ENCODE results near the gene SQOR. TPM values are rescaled to one million over a fixed set of nuclear protein-coding genes. Genes with fewer than 3 reads are reported as not detected.

Gene SQOR
- total RNA-seq, 2 donors from 2014 or later: 15.8 to 41.8 TPM

DNA sequence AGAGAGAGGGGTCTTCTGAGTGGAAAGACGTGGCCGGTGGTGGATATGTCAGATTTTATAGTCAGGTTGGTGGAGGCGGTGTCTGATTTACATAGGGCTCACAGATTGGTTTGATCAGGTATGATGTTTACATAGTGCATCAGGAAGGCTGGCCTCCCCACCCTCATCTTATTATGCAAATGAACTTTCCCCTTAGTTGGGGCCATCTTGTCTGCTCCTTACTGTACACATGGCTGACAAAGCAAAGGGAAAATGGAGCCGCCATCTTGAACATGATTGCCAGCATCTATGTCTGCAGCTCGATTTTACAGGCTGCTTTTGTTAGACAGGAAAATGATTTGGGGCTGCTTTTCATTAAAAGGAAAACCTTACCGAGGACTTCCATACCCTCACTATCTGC, 19.9 kb downstream of the SQOR start:
- DNase-seq (no peak), ATAC-seq (no peak)
- no peaks in the 10 kb centered on the region for H3K36me3 ChIP-seq (replicated peaks in 1 of 2; ENCODE audit: insufficient read depth in 1 of 2, low read depth in 2 of 2)
- H3K4me1 ChIP-seq: peaks cover 8% of the 10 kb centered on the region
- intact Hi-C loops (cut with DNase I): no loop called here
- H3K27me3 ChIP-seq: no peaks in the 10 kb centered on the region
- H3K27ac ChIP-seq: no peak overlapping the region
- no peak for TF ChIP-seq POLR2A (IDR thresholded peaks at IDR 0.05)
- TF ChIP-seq, protein P1, sequence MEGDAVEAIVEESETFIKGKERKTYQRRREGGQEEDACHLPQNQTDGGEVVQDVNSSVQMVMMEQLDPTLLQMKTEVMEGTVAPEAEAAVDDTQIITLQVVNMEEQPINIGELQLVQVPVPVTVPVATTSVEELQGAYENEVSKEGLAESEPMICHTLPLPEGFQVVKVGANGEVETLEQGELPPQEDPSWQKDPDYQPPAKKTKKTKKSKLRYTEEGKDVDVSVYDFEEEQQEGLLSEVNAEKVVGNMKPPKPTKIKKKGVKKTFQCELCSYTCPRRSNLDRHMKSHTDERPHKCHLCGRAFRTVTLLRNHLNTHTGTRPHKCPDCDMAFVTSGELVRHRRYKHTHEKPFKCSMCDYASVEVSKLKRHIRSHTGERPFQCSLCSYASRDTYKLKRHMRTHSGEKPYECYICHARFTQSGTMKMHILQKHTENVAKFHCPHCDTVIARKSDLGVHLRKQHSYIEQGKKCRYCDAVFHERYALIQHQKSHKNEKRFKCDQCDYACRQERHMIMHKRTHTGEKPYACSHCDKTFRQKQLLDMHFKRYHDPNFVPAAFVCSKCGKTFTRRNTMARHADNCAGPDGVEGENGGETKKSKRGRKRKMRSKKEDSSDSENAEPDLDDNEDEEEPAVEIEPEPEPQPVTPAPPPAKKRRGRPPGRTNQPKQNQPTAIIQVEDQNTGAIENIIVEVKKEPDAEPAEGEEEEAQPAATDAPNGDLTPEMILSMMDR (IDR thresholded peaks at IDR 0.05): no peak
- no peak overlapping the region for H3K4me3 ChIP-seq
- 74 to 77% methylated on average over 6 of the region's 6 CpGs for WGBS, 2 donors
- no peaks in the 10 kb centered on the region for H3K9me3 ChIP-seq

DNA sequence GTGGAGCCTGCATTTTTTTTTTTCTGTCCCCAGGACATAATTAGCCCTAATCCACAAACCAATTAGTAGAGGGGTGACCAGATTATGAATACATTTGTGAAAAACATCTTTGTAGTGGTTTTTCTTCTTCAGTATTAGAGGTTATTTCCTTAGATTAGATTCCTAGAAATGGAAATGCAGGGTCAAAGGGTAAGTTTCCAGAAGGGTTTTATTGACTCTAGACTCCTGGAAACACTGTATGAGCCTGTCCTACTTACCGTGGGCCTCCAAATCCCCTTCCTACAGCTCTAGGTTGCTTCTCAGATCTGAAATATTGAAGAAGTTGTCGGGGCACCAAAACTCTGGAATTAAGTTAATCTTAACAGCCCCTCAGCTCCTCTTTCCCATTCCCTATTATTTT, 22.4 kb downstream of the SQOR start:
- DNase-seq: no peak
- WGBS, 2 donors: 68 to 72% methylated on average over 2 of the region's 2 CpGs
- no peaks in the 10 kb centered on the region for H3K27me3 ChIP-seq
- no peak for ATAC-seq
- no peak overlapping the region for H3K27ac ChIP-seq
- H3K4me3 ChIP-seq: no peak overlapping the region
- no peak for TF ChIP-seq POLR2A (IDR thresholded peaks at IDR 0.05)
- TF ChIP-seq, protein P1 (IDR thresholded peaks at IDR 0.05): no peak
- intact Hi-C loops (cut with DNase I): no loop called here
- H3K4me1 ChIP-seq: peaks cover 8% of the 10 kb centered on the region
- no peaks in the 10 kb centered on the region for H3K9me3 ChIP-seq
- peaks cover 0 to 4% of the 10 kb centered on the region in 2 donors for H3K36me3 ChIP-seq (replicated peaks in 1 of 2; ENCODE audit: insufficient read depth in 1 of 2, low read depth in 2 of 2)

DNA sequence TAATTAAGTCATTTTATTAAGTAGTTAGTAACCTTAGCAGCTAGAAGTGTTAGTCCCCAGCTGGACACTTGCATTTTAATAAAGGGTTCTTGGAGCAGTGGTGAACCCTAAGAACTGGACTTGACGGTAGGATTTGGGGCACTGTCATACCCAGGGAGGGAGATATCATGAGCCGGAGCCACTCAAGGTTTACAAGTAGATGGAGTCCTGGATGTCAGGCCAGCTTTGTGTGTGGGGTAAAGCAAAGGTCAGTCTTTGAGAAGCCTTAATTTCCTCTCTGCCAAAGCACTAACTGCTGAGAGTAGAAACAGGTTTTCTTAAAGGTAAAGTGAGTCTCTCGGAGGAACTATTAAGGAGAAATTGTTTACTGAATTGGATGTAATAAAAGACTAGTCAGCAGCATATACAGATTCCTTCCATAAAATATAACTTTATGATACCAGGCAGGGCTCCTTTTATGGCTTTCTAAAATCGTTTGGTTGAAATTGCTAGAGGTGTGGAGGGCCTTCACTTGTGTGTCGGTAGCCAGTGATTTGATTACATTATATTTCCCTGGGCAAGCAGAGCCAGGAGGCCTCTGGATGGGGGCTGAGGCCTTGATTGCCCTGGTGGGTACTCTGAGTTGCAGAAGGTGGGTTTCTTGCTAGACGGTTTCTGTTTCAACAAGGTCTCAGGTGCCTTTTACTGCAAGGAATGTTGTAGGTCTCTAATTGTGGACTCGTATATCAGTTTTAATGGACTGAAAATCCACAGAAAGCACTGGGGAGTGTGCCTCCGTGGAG, 23.1 kb downstream of the SQOR start:
- 83 to 93% methylated on average over 8 of the region's 8 CpGs for WGBS, 2 donors
- intact Hi-C loops (cut with DNase I): no loop called here
- H3K4me1 ChIP-seq: peaks cover 8% of the 10 kb centered on the region
- H3K9me3 ChIP-seq: no peaks in the 10 kb centered on the region
- peaks cover 0 to 7% of the 10 kb centered on the region in 2 donors for H3K36me3 ChIP-seq (replicated peaks in 1 of 2; ENCODE audit: insufficient read depth in 1 of 2, low read depth in 2 of 2)
- TF ChIP-seq, protein P1 (IDR thresholded peaks at IDR 0.05): no peak
- no peak for TF ChIP-seq POLR2A (IDR thresholded peaks at IDR 0.05)
- H3K27ac ChIP-seq: no peak overlapping the region
- H3K27me3 ChIP-seq: no peaks in the 10 kb centered on the region
- H3K4me3 ChIP-seq: no peak overlapping the region
- no peak for DNase-seq
- no peak for ATAC-seq

DNA sequence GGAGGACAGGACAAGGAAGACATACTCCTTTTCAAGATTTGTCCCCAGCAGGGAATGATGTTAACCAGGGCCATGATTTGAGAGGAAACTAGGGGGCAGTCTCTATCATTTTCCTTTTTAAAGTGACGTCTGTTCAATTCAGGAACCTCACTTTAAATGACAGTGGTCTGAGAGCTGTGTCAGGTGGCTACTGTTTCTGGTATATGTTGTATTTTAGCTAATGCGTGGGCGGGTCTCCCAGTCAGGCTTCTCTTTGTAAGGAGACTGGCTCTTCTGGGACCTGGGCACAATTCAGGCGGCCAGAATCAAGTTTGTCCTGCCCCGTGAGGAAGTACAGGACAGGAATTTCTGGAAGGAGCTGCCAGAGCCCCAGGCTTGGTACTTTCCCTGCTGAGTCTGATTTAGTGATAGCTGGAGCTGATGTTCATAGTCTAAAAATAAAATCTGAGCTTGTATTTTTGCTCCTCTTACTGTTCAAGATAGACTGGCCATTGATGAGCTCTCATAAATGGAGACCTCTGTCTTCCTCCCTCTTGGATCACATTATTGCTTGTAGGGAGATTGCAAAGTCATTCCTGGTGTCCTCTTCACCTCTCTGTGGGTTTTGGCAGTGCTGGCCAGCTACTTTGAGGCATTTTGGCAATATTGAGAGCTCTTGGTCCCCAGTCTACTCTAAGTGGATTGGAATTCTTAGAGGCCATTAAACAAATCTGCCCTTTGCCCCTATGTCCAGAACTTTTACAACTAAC, 25.6 kb downstream of the SQOR start:
- Histone ChIP-seq H3K27me3 (no peaks in the 10 kb centered on the region), H3K27ac (peak overlapping the region in 1 of 4 donors; percentile 8), H3K36me3 (replicated peaks in 1 of 2; ENCODE audit: insufficient read depth in 1 of 2, low read depth in 2 of 2) (peaks cover 7 to 8% of the 10 kb centered on the region in 2 donors), H3K9me3 (no peaks in the 10 kb centered on the region), H3K4me3 (no peak overlapping the region), H3K4me1 (peaks cover 8% of the 10 kb centered on the region)
- intact Hi-C loops (cut with DNase I): no loop called here
- DNase-seq (no peak), ATAC-seq (peak; percentile 27)
- TF ChIP-seq POLR2A (IDR thresholded peaks at IDR 0.05): no peak
- TF ChIP-seq, protein P1 (IDR thresholded peaks at IDR 0.05): no peak
- WGBS, 2 donors: 75 to 86% methylated on average over 5 of the region's 5 CpGs

Data from body of pancreas (tissue), 4 donors.